ENCODE measurements around the gene ACTL7B. TPM values are rescaled to one million over a fixed set of nuclear protein-coding genes. Genes with fewer than 3 reads are reported as not detected.
"Not testable (repeated sequence)": the region's sequence is repeated elsewhere in the genome, so short reads cannot be mapped to it uniquely, and the experiment has no call there.

The ACTL7B gene
- total and polyA plus RNA-seq, 4 donors, result not detected

- no peak for ATAC-seq (ENCODE audit: low FRiP score)
- H3K27me3 ChIP-seq (ENCODE audit: control insufficient read depth in 1 of 2, insufficient read depth in 2 of 2, low read length in 1 of 2), result no peaks in the 10 kb centered on the region
- intact Hi-C loops (cut with DNase I), result no loop called here
- 21 to 26% methylated on average over 1 of the region's 1 CpG for WGBS, 2 donors
- H3K27ac ChIP-seq (ENCODE audit: low read depth in 1 of 2, low read length in 2 of 2), result no peak overlapping the region
- H3K4me1 ChIP-seq (ENCODE audit: control insufficient read depth in 1 of 2, insufficient read depth in 2 of 2, low read length in 2 of 2), result no peaks in the 10 kb centered on the region
- H3K4me3 ChIP-seq (ENCODE audit: low read length in 2 of 2), result no peak overlapping the region
- H3K9me3 ChIP-seq (ENCODE audit: control insufficient read depth, low read length), result no peaks in the 10 kb centered on the region
- DNase-seq, result no peak
- no peaks in the 10 kb centered on the region for H3K36me3 ChIP-seq (ENCODE audit: control insufficient read depth in 1 of 2, insufficient read depth in 2 of 2, low read length in 1 of 2)
These were observed 3.7 kb downstream of the ACTL7B start for GRCh38 chr9:108852079-108852478.

GRCh38 chr9:108851138-108851537 is 4.6 kb downstream of the ACTL7B start:
- WGBS, 2 donors, result 69 to 74% methylated on average over 3 of the region's 3 CpGs
- no peak for ATAC-seq (ENCODE audit: low FRiP score)
- H3K4me3 ChIP-seq (ENCODE audit: low read length in 2 of 2), result no peak overlapping the region
- H3K4me1 ChIP-seq (ENCODE audit: control insufficient read depth in 1 of 2, insufficient read depth in 2 of 2, low read length in 2 of 2), result no peaks in the 10 kb centered on the region
- no peaks in the 10 kb centered on the region for H3K36me3 ChIP-seq (ENCODE audit: control insufficient read depth in 1 of 2, insufficient read depth in 2 of 2, low read length in 1 of 2)
- no peaks in the 10 kb centered on the region for H3K9me3 ChIP-seq (ENCODE audit: control insufficient read depth, low read length)
- no peak for DNase-seq
- H3K27me3 ChIP-seq (ENCODE audit: control insufficient read depth in 1 of 2, insufficient read depth in 2 of 2, low read length in 1 of 2), result no peaks in the 10 kb centered on the region
- no peak overlapping the region for H3K27ac ChIP-seq (ENCODE audit: low read depth in 1 of 2, low read length in 2 of 2)
- intact Hi-C loops (cut with DNase I), result no loop called here

- DNase-seq (no peak), ATAC-seq (ENCODE audit: low FRiP score) (no peak)
- no peak overlapping the region for H3K27ac ChIP-seq (ENCODE audit: low read depth in 1 of 2, low read length in 2 of 2)
- no peak overlapping the region for H3K4me3 ChIP-seq (ENCODE audit: low read length in 2 of 2)
- no peaks in the 10 kb centered on the region for H3K36me3 ChIP-seq (ENCODE audit: control insufficient read depth in 1 of 2, insufficient read depth in 2 of 2, low read length in 1 of 2)
- no peaks in the 10 kb centered on the region for H3K9me3 ChIP-seq (ENCODE audit: control insufficient read depth, low read length)
- no peaks in the 10 kb centered on the region for H3K4me1 ChIP-seq (ENCODE audit: control insufficient read depth in 1 of 2, insufficient read depth in 2 of 2, low read length in 2 of 2)
- WGBS, 2 donors, result 94 to 98% methylated on average over 3 of the region's 3 CpGs
- no peaks in the 10 kb centered on the region for H3K27me3 ChIP-seq (ENCODE audit: control insufficient read depth in 1 of 2, insufficient read depth in 2 of 2, low read length in 1 of 2)
- intact Hi-C loops (cut with DNase I), result no loop called here
These were observed 5.4 kb downstream of the ACTL7B start for GRCh38 chr9:108850293-108850897.

GRCh38 chr9:108848296-108848695 is 7.5 kb downstream of the ACTL7B start:
- H3K27me3 ChIP-seq (ENCODE audit: control insufficient read depth in 1 of 2, insufficient read depth in 2 of 2, low read length in 1 of 2); DNase-seq; H3K4me1 ChIP-seq (ENCODE audit: control insufficient read depth in 1 of 2, insufficient read depth in 2 of 2, low read length in 2 of 2); ATAC-seq (ENCODE audit: low FRiP score); H3K27ac ChIP-seq (ENCODE audit: low read depth in 1 of 2, low read length in 2 of 2); H3K36me3 ChIP-seq (ENCODE audit: control insufficient read depth in 1 of 2, insufficient read depth in 2 of 2, low read length in 1 of 2); intact Hi-C loops (cut with DNase I); H3K4me3 ChIP-seq (ENCODE audit: low read length in 2 of 2); H3K9me3 ChIP-seq (ENCODE audit: control insufficient read depth, low read length): not testable (repeated sequence)
- 93 to 95% methylated on average over 8 of the region's 8 CpGs for WGBS, 2 donors

GRCh38 chr9:108845947-108846346 is 9.8 kb downstream of the ACTL7B start:
- Histone ChIP-seq H3K27me3 (ENCODE audit: control insufficient read depth in 1 of 2, insufficient read depth in 2 of 2, low read length in 1 of 2) (no peaks in the 10 kb centered on the region), H3K27ac (ENCODE audit: low read depth in 1 of 2, low read length in 2 of 2) (no peak overlapping the region), H3K9me3 (ENCODE audit: control insufficient read depth, low read length) (no peaks in the 10 kb centered on the region), H3K36me3 (ENCODE audit: control insufficient read depth in 1 of 2, insufficient read depth in 2 of 2, low read length in 1 of 2) (no peaks in the 10 kb centered on the region), H3K4me3 (ENCODE audit: low read length in 2 of 2) (no peak overlapping the region), H3K4me1 (ENCODE audit: control insufficient read depth in 1 of 2, insufficient read depth in 2 of 2, low read length in 2 of 2) (no peaks in the 10 kb centered on the region)
- ATAC-seq (ENCODE audit: low FRiP score) (no peak), DNase-seq (no peak)
- intact Hi-C loops (cut with DNase I), result no loop called here
- 87 to 89% methylated on average over 2 of the region's 2 CpGs for WGBS, 2 donors

- no peaks in the 10 kb centered on the region for H3K27me3 ChIP-seq (ENCODE audit: control insufficient read depth in 1 of 2, insufficient read depth in 2 of 2, low read length in 1 of 2)
- H3K36me3 ChIP-seq (ENCODE audit: control insufficient read depth in 1 of 2, insufficient read depth in 2 of 2, low read length in 1 of 2), result no peaks in the 10 kb centered on the region
- 80 to 81% methylated on average over 5 of the region's 5 CpGs for WGBS, 2 donors
- DNase-seq (no peak), ATAC-seq (ENCODE audit: low FRiP score) (no peak)
- H3K4me1 ChIP-seq (ENCODE audit: control insufficient read depth in 1 of 2, insufficient read depth in 2 of 2, low read length in 2 of 2), result no peaks in the 10 kb centered on the region
- no peak overlapping the region for H3K27ac ChIP-seq (ENCODE audit: low read depth in 1 of 2, low read length in 2 of 2)
- no peaks in the 10 kb centered on the region for H3K9me3 ChIP-seq (ENCODE audit: control insufficient read depth, low read length)
- H3K4me3 ChIP-seq (ENCODE audit: low read length in 2 of 2), result no peak overlapping the region
- intact Hi-C loops (cut with DNase I), result no loop called here
These were observed 10.3 kb downstream of the ACTL7B start for GRCh38 chr9:108845507-108845906.

GRCh38 chr9:108844856-108845255 is 10.9 kb downstream of the ACTL7B start:
- no peaks in the 10 kb centered on the region for H3K4me1 ChIP-seq (ENCODE audit: control insufficient read depth in 1 of 2, insufficient read depth in 2 of 2, low read length in 2 of 2)
- no peaks in the 10 kb centered on the region for H3K27me3 ChIP-seq (ENCODE audit: control insufficient read depth in 1 of 2, insufficient read depth in 2 of 2, low read length in 1 of 2)
- WGBS, 2 donors, result 82 to 88% methylated on average over 2 of the region's 2 CpGs
- H3K36me3 ChIP-seq (ENCODE audit: control insufficient read depth in 1 of 2, insufficient read depth in 2 of 2, low read length in 1 of 2), result no peaks in the 10 kb centered on the region
- DNase-seq, result no peak
- H3K4me3 ChIP-seq (ENCODE audit: low read length in 2 of 2), result no peak overlapping the region
- no peaks in the 10 kb centered on the region for H3K9me3 ChIP-seq (ENCODE audit: control insufficient read depth, low read length)
- intact Hi-C loops (cut with DNase I), result no loop called here
- H3K27ac ChIP-seq (ENCODE audit: low read depth in 1 of 2, low read length in 2 of 2), result no peak overlapping the region
- ATAC-seq (ENCODE audit: low FRiP score), result no peak

- no peak for ATAC-seq (ENCODE audit: low FRiP score)
- no peak overlapping the region for H3K27ac ChIP-seq (ENCODE audit: low read depth in 1 of 2, low read length in 2 of 2)
- WGBS, 2 donors, result 41 to 47% methylated on average over 2 of the region's 2 CpGs
- intact Hi-C loops (cut with DNase I), result no loop called here
- H3K9me3 ChIP-seq (ENCODE audit: control insufficient read depth, low read length), result peaks cover 1% of the 10 kb centered on the region
- no peaks in the 10 kb centered on the region for H3K4me1 ChIP-seq (ENCODE audit: control insufficient read depth in 1 of 2, insufficient read depth in 2 of 2, low read length in 2 of 2)
- no peaks in the 10 kb centered on the region for H3K27me3 ChIP-seq (ENCODE audit: control insufficient read depth in 1 of 2, insufficient read depth in 2 of 2, low read length in 1 of 2)
- no peak overlapping the region for H3K4me3 ChIP-seq (ENCODE audit: low read length in 2 of 2)
- H3K36me3 ChIP-seq (ENCODE audit: control insufficient read depth in 1 of 2, insufficient read depth in 2 of 2, low read length in 1 of 2), result no peaks in the 10 kb centered on the region
- DNase-seq, result no peak
These were observed 11.4 kb downstream of the ACTL7B start for GRCh38 chr9:108844391-108844790.

- Histone ChIP-seq H3K36me3 (ENCODE audit: control insufficient read depth in 1 of 2, insufficient read depth in 2 of 2, low read length in 1 of 2) (no peaks in the 10 kb centered on the region), H3K4me1 (ENCODE audit: control insufficient read depth in 1 of 2, insufficient read depth in 2 of 2, low read length in 2 of 2) (no peaks in the 10 kb centered on the region), H3K27ac (ENCODE audit: low read depth in 1 of 2, low read length in 2 of 2) (no peak overlapping the region), H3K9me3 (ENCODE audit: control insufficient read depth, low read length) (peaks cover 1% of the 10 kb centered on the region), H3K27me3 (ENCODE audit: control insufficient read depth in 1 of 2, insufficient read depth in 2 of 2, low read length in 1 of 2) (no peaks in the 10 kb centered on the region), H3K4me3 (ENCODE audit: low read length in 2 of 2) (no peak overlapping the region)
- ATAC-seq (ENCODE audit: low FRiP score), result no peak
- DNase-seq, result no peak
- intact Hi-C loops (cut with DNase I), result no loop called here
- 78 to 79% methylated on average over 16 of the region's 16 CpGs for WGBS, 2 donors
These were observed 13.0 kb downstream of the ACTL7B start for GRCh38 chr9:108842610-108843295.
